ENCODE data around the gene WDR55. TPM values are rescaled to one million over a fixed set of nuclear protein-coding genes. Genes with fewer than 3 reads are reported as not detected.

The WDR55 gene
- total and polyA plus RNA-seq, 2 of the 13 experiments (the other 11 are each of a cell fraction or from before 2014, with no cell fraction given): 17.7 to 18.2 TPM

- TF ChIP-seq AGO1 (IDR thresholded peaks at IDR 0.05; ENCODE audit: low read depth, low read length, poor library complexity, severe bottlenecking) (no peak), SMARCC2 (IDR thresholded peaks at IDR 0.05) (no peak), ZSCAN31 (CRISPR knock-in tag; IDR thresholded peaks at IDR 0.05; ENCODE audit: low read depth) (peak; percentile 89; the same call in 1 of the 2 replicates), ZGPAT (CRISPR knock-in tag; IDR thresholded peaks at IDR 0.05) (peak; percentile 93), ZNF562 (CRISPR knock-in tag; IDR thresholded peaks at IDR 0.05; ENCODE audit: borderline replicate concordance) (no peak), BATF2 (CRISPR knock-in tag; IDR thresholded peaks at IDR 0.05) (peak; percentile 89), YEATS2 (CRISPR knock-in tag; IDR thresholded peaks at IDR 0.05; ENCODE audit: borderline replicate concordance) (peak; percentile 97), ZNF784 (CRISPR knock-in tag; IDR thresholded peaks at IDR 0.05; ENCODE audit: borderline replicate concordance) (0 out of 2 replicates have a peak, but pooled peaks have one; percentile 9), TBX3 (IDR thresholded peaks at IDR 0.05; ENCODE audit: borderline replicate concordance) (no peak), ZNF619 (CRISPR knock-in tag; IDR thresholded peaks at IDR 0.05) (peak; percentile 47; the same call in 1 of the 2 replicates), ELF3 (CRISPR knock-in tag; IDR thresholded peaks at IDR 0.05) (peak; percentile 96), ZNF547 (CRISPR knock-in tag; IDR thresholded peaks at IDR 0.05) (no peak), SMYD3 (CRISPR knock-in tag; IDR thresholded peaks at IDR 0.05) (no peak; the same call in 1 of the 2 replicates), STAT5B (CRISPR knock-in tag; IDR thresholded peaks at IDR 0.05) (0 out of 2 replicates have a peak, but pooled peaks have one; percentile 28), SYNCRIP (IDR thresholded peaks at IDR 0.05; ENCODE audit: insufficient read depth, low read depth, low read length) (no peak), CHD4 (IDR thresholded peaks at IDR 0.05; ENCODE audit: borderline replicate concordance, low read length) (no peak), ZC3H13 (CRISPR knock-in tag; IDR thresholded peaks at IDR 0.05) (peak; percentile 90), CCAR2 (optimal IDR thresholded peaks at IDR 0.05; ENCODE audit: low read depth, low read length) (no peak), ZNF44 (CRISPR knock-in tag; IDR thresholded peaks at IDR 0.05) (no peak), ZNF552 (CRISPR knock-in tag; IDR thresholded peaks at IDR 0.05; ENCODE audit: borderline replicate concordance) (peak; percentile 73; the same call in 1 of the 2 replicates), LBX2 (CRISPR knock-in tag; IDR thresholded peaks at IDR 0.05; ENCODE audit: borderline replicate concordance) (0 out of 2 replicates have a peak, but pooled peaks have one; percentile 31), ZSCAN20 (CRISPR knock-in tag; IDR thresholded peaks at IDR 0.05; ENCODE audit: borderline replicate concordance) (peak; percentile 80; the same call in 1 of the 2 replicates), FOXP1 (IDR thresholded peaks at IDR 0.05) (no peak), FOXP1 (CRISPR knock-in tag; IDR thresholded peaks at IDR 0.05) (no peak), PHF5A (CRISPR knock-in tag; IDR thresholded peaks at IDR 0.05; ENCODE audit: low read depth, unreplicated experiment) (peak; percentile 51), JUN (CRISPR knock-in tag; IDR thresholded peaks at IDR 0.05) (0 out of 2 replicates have a peak, but pooled peaks have one; percentile 23), ZNF20 (CRISPR knock-in tag; IDR thresholded peaks at IDR 0.05) (no peak)
Measured at GRCh38 chr5:140690941-140691924, 26.5 kb downstream of the WDR55 start, which contains the start of the genes HARS1 and HARS2 (continued).

Measured in HepG2 (cell line).